Choroid plexus epithelial cell (primary cell): ENCODE measurements around the gene TMEM255B.

Experiments
- DNase-seq: peaks from one replicate; pipeline ENCODE4 v3.0.0-alpha.2; 2010; ENCODE audit warnings: low read depth
- H3K4me3 ChIP-seq: 2 replicates; pipeline ENCODE4 v1.5.1; 2011; ENCODE audit warnings: low read depth, mild to moderate bottlenecking, control low read depth, low read length, moderate library complexity
- TF ChIP-seq, protein P1 (sequence below): conservative IDR thresholded peaks from 2 replicates; pipeline ENCODE4 v1.5.1; 2011; ENCODE audit warnings: low read depth, mild to moderate bottlenecking, control low read depth, inconsistent platforms, low read length, moderate library complexity

TMEM255B gene

DNA sequence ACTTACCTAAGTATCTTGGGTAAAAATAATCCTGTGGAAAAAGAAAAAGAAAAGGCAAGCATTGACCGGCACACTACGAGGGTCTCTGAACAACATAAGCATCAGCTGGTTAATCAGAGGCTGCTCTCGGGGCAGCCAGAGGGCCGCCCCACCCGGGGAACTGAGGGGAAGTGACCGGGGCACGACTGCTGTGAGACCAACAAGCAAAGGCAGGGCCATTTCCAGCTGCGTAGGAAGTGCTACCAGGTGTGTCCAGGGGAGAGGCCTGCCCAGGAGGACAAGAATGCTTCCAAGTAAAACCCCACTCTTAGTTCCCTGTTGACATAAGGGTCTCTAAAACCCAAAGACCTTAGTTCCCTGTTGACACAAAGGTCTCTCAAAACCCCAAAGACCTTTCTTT, 89.0 kb downstream of the TMEM255B start:
- H3K4me3 ChIP-seq: no peak overlapping the region
- TF ChIP-seq, protein P1, sequence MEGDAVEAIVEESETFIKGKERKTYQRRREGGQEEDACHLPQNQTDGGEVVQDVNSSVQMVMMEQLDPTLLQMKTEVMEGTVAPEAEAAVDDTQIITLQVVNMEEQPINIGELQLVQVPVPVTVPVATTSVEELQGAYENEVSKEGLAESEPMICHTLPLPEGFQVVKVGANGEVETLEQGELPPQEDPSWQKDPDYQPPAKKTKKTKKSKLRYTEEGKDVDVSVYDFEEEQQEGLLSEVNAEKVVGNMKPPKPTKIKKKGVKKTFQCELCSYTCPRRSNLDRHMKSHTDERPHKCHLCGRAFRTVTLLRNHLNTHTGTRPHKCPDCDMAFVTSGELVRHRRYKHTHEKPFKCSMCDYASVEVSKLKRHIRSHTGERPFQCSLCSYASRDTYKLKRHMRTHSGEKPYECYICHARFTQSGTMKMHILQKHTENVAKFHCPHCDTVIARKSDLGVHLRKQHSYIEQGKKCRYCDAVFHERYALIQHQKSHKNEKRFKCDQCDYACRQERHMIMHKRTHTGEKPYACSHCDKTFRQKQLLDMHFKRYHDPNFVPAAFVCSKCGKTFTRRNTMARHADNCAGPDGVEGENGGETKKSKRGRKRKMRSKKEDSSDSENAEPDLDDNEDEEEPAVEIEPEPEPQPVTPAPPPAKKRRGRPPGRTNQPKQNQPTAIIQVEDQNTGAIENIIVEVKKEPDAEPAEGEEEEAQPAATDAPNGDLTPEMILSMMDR: no peak
- DNase-seq: no peak

DNA sequence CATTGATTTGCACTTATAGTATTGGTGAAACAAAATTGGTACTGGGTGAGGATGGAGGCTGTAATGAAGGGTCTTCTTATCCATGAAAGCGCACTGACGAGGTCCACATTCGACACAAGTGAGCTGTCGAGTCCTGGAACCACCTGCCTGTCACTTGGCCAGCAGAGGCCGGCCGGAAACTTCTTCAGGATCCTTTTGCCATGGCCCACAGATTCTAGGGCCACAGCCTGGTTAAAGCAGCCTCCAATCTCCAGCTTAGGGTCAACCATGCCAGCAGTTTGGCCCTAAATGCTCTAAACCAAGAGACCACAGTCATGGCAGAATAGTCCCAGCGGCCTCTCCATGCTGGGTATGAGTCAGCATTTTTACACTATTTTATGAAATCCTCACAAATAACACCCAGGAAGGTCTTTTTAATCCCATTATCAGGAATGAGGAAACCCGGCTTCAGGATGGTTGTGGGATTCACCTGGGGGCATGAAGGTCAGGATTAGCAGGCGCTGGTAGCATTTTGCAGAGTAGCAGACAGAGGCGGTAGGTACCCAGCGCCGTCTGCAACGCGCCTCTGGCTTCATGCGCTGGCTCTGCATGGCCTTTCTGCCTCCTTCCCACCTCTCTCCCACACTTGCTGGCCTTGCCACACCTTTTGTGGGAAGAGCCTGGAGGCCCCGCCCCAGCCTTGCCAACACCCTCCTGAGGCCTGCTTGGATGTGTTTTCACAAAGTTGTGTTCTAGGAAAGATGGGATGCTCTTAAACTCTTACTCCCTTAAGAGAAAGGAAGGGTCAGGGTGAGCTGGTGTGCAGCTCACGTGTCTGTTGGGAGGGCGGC, 89.6 kb downstream of the TMEM255B start:
- no peak overlapping the region for H3K4me3 ChIP-seq
- TF ChIP-seq, protein P1: no peak
- DNase-seq: no peak

DNA sequence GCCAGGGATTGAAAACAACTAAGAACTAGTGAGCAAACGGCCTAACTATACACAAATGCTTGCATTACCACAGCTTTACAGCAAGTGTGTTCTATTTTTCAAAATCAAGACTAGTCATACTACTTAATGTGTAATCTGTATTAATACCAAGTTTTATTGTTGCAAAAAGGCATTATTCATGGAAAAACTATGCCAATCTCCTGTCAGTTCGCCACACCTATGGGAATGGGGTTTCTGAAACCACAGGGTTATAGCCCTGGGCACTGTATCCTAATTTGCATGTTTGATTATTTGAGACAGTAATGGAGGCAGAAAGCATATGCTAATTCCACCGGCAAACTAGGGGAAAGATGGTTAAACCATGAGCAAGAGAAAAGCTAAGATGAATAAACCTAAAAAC, 90.5 kb downstream of the TMEM255B start:
- no peak for DNase-seq
- TF ChIP-seq, protein P1: no peak
- no peak overlapping the region for H3K4me3 ChIP-seq

DNA sequence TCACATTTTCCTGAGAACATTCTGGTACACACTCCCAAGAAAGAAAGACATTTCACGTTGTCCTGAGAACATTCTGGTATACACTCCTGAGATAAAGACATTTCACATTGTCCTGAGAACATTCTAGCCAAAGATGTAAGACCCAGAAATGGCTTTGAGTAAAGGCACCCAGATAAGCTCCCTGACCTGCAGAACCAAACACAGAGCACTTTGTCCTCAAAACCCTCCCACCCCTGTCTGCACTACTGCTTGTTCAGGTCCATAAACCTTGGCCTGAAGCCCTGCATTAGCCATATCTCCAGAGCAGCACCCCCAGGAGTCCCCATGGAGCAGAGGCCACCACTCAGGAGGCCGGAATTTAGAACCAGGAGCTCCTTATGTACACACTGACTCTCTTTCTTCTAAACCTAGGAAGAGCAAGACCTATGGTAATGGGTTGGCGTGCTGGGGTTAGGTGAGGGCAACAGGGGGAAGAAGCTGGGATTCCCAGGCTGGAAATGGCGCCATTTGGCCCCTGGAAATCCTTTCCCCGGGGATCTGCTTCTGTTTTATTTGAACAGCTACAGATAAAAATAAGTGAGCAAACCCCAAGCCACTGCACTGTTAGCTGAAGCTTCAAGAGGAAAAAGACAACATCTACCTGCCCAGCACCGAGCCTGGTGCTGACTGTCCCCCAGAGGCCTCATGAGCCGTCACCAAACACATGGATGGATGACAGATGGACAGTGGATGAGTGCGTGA, 91.1 kb downstream of the TMEM255B start:
- TF ChIP-seq, protein P1: no peak
- no peak for DNase-seq
- H3K4me3 ChIP-seq: no peak overlapping the region

DNA sequence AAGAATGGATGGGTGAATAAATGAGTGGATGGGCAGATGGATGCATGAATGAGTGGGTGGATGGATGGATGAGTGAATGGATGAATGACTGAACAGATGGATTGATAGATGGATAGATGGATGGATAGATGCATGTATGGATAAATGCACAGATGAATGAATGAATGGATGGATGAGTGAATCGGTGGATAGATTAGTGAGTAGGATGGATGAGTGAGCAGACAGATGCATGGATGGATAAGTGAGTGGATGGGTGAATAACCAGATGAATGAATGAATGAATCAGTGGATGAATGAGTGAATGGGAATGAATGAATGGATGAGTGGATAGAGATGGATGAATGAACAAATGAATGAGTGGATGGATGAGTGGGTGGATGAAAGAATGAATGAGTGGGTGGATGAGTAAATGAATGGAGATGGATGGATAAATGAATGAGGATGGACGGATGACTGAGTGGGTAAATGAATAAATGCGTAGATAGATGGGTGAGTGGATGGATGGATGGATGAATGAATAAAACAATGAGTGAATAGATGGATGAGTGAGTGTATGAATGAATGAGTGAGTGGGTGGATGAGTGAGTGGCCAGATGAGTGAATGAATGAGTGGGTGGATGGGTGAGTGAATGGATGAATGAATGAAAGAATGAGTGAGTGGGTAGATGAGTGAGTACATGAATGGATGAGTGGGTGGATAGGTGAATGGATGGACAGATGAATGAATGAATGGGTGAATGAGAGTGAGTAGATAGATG, 91.9 kb downstream of the TMEM255B start:
- no peak overlapping the region for H3K4me3 ChIP-seq
- TF ChIP-seq, protein P1: no peak
- no peak for DNase-seq

DNA sequence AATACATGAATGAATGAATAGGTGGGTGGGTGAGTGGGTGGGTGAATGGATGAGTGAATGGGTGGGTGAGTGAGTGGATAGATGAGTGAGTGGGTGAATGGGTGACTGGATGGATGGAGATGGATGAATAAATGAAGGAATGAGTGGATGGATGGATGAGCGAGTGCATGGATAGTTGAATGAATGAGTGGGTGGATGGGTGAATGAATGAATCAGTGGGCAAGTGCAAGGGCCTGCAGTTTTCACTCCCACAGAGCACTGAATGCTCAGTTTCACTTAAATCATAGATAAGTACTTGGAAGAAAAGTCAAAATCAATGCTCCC, 92.4 kb downstream of the TMEM255B start:
- H3K4me3 ChIP-seq: no peak overlapping the region
- TF ChIP-seq, protein P1: no peak
- DNase-seq: no peak
